SK-N-SH (cell line): ENCODE measurements around the gene ITGB3BP. TPM values are rescaled to one million over a fixed set of nuclear protein-coding genes. Genes with fewer than 3 reads are reported as not detected.

Experiments
- CTCF ChIA-PET: fragments of 300-600, 350-600 bp; formaldehyde crosslinking; extraction: SDS; loops from one replicate; lab custom pipeline; 2021; lab: Yijun Ruan, JAX
- POLR2A ChIA-PET: fragments of 350-600 bp; sonication (Branson Sonifier 250); formaldehyde crosslinking; extraction: SDS; loops from one replicate; lab custom pipeline; 2020; ENCODE audit warnings: antibody characterized with exemption, inconsistent platforms; lab: Yijun Ruan, JAX
- DNase-seq: peaks from one replicate; pipeline ENCODE4 v3.0.0; 2012
- H2AFZ ChIP-seq: fragments of 200-600 bp; sonication (generic); 2 replicates; pipeline ENCODE4 v1.8.1; 2016; ENCODE audit warnings: antibody characterized with exemption, mild to moderate bottlenecking, low read depth
- H3F3A ChIP-seq: fragments of 200-600 bp; sonication (generic); replicated peaks from 2 replicates; pipeline ENCODE3; 2016; ENCODE audit warnings: antibody characterized with exemption, mild to moderate bottlenecking; ENCODE audit not compliant: insufficient read depth
- H3K27ac ChIP-seq, 2 experiments: fragments of 200-500 bp in 1 of 2; fragments of 200-600 bp in 1 of 2; sonication (Bioruptor generic) in 1 of 2; sonication (generic), shearing (Covaris generic) in 1 of 2; 2 replicates each; pipeline versions ENCODE4 v1.5.1 to v1.6.1; 2014 to 2016; ENCODE audit warnings: low read depth in 2 of 2, inconsistent platforms in 1 of 2, low read length in 1 of 2, mild to moderate bottlenecking in 1 of 2, mixed read lengths in 1 of 2
- H3K27me3 ChIP-seq: fragments of 200-600 bp; sonication (generic), shearing (Covaris generic); 2 replicates; pipeline ENCODE4 v1.6.1; 2016; ENCODE audit warnings: mixed run types; ENCODE audit not compliant: insufficient read depth
- H3K36me3 ChIP-seq, 2 experiments: fragments of 200-500 bp in 1 of 2; fragments of 200-600 bp in 1 of 2; sonication (Bioruptor generic) in 1 of 2; sonication (generic) in 1 of 2; replicated peaks in 1 of 2; 2 replicates each; pipeline versions ENCODE3 to v1.5.1; 2014 to 2016; ENCODE audit warnings: low read length in 1 of 2, mild to moderate bottlenecking in 1 of 2; ENCODE audit not compliant: insufficient read depth in 2 of 2, control insufficient read depth in 1 of 2
- H3K4me1 ChIP-seq, 2 experiments: fragments of 200-500 bp in 1 of 2; fragments of 200-600 bp in 1 of 2; sonication (Bioruptor generic) in 1 of 2; sonication (generic), shearing (Covaris generic) in 1 of 2; 2 replicates each; pipeline versions ENCODE4 v1.5.1 to v1.6.1; 2014 to 2016; ENCODE audit warnings: low read depth in 1 of 2, low read length in 1 of 2, mixed run types in 1 of 2; ENCODE audit not compliant: insufficient read depth in 2 of 2, control insufficient read depth in 1 of 2
- H3K4me2 ChIP-seq: fragments of 200-600 bp; sonication (generic), shearing (Covaris generic); 2 replicates; pipeline ENCODE4 v1.6.1; 2017; ENCODE audit warnings: mixed run types
- H3K4me3 ChIP-seq, 2 experiments: fragments of 200-500 bp in 1 of 2; fragments of 200-600 bp in 1 of 2; sonication (Bioruptor generic) in 1 of 2; sonication (generic), shearing (Covaris generic) in 1 of 2; 2 replicates each; pipeline versions ENCODE4 v1.5.1 to v1.8.1; 2014 to 2016; ENCODE audit warnings: low read depth in 2 of 2, inconsistent platforms in 1 of 2, low read length in 1 of 2, mild to moderate bottlenecking in 1 of 2, mixed read lengths in 1 of 2, moderate library complexity in 1 of 2
- H3K79me2 ChIP-seq: fragments of 200-600 bp; sonication (generic); 2 replicates; pipeline ENCODE4 v1.8.1; 2017; ENCODE audit warnings: mild to moderate bottlenecking; ENCODE audit not compliant: insufficient read depth
- H3K9ac ChIP-seq: fragments of 200-600 bp; sonication (generic); 2 replicates; pipeline ENCODE4 v1.6.1; 2017; ENCODE audit warnings: mixed run types
- H3K9me2 ChIP-seq: fragments of 200-600 bp; sonication (generic); 2 replicates; pipeline ENCODE4 v1.6.1; 2017; ENCODE audit warnings: mixed run types
- H3K9me3 ChIP-seq: fragments of 200-600 bp; sonication (generic); 2 replicates; pipeline ENCODE4 v1.6.1; 2017; ENCODE audit warnings: mixed run types, mild to moderate bottlenecking, moderate library complexity
- H4K20me1 ChIP-seq: fragments of 200-600 bp; sonication (generic); 2 replicates; pipeline ENCODE4 v1.6.1; 2017; ENCODE audit warnings: mild to moderate bottlenecking, mixed run types; ENCODE audit not compliant: insufficient read depth
- CHD2 ChIP-seq: fragments of 150-350 bp; IDR thresholded peaks from 2 replicates; pipeline ENCODE4 v1.6.1; 2018; ENCODE audit warnings: low read length; ENCODE audit not compliant: partially characterized antibody
- CTCF ChIP-seq: fragments of 200-600 bp; sonication (generic); IDR thresholded peaks from 2 replicates; pipeline ENCODE4 v1.6.1; 2017; ENCODE audit warnings: antibody characterized with exemption, mild to moderate bottlenecking, moderate library complexity
- ELF1 ChIP-seq: IDR thresholded peaks from 2 replicates; pipeline ENCODE4 v1.4.0; 2012
- EZH2phosphoT487 ChIP-seq: fragments of 200-600 bp; sonication (generic); IDR thresholded peaks from 2 replicates; pipeline ENCODE4 v1.6.1; 2017; ENCODE audit warnings: low read depth, mixed run types, mild to moderate bottlenecking, antibody characterized with exemption, moderate library complexity, borderline replicate concordance
- FOSL2 ChIP-seq: IDR thresholded peaks from 2 replicates; pipeline ENCODE4 v1.4.0; 2012; ENCODE audit warnings: low read depth, mild to moderate bottlenecking, moderate library complexity, borderline replicate concordance
- FOXJ3 ChIP-seq: sonication (generic); formaldehyde crosslinking; IDR thresholded peaks from 2 replicates; pipeline ENCODE4 v1.5.1; 2020; ENCODE audit warnings: mild to moderate bottlenecking, missing genetic modification reagents
- GABPA ChIP-seq: IDR thresholded peaks from 2 replicates; pipeline ENCODE4 v1.4.0; 2012; ENCODE audit warnings: low read depth, mild to moderate bottlenecking
- JUND ChIP-seq: IDR thresholded peaks from 2 replicates; pipeline ENCODE4 v1.4.0; 2012
- MAX ChIP-seq: IDR thresholded peaks from 2 replicates; pipeline ENCODE4 v1.4.0; 2012; ENCODE audit warnings: low read depth
- NFIC ChIP-seq: IDR thresholded peaks from 2 replicates; pipeline ENCODE4 v1.4.0; 2012; ENCODE audit warnings: borderline replicate concordance
- NRF1 ChIP-seq: IDR thresholded peaks from 2 replicates; pipeline ENCODE4 v1.6.1; 2012; ENCODE audit warnings: low read depth, mild to moderate bottlenecking, low read length
- RCOR1 ChIP-seq: fragments of 150-350 bp; IDR thresholded peaks from 2 replicates; pipeline ENCODE4 v1.6.1; 2017; ENCODE audit warnings: antibody characterized with exemption, low read length
- SIN3A ChIP-seq: IDR thresholded peaks from 2 replicates; pipeline ENCODE4 v1.6.1; 2012; ENCODE audit warnings: low read depth, mild to moderate bottlenecking, low read length, moderate library complexity, borderline replicate concordance
- TEAD4 ChIP-seq: IDR thresholded peaks from 2 replicates; pipeline ENCODE4 v1.4.0; 2012; ENCODE audit warnings: mild to moderate bottlenecking, borderline replicate concordance; ENCODE audit not compliant: insufficient read depth
- USF1 ChIP-seq: IDR thresholded peaks from 2 replicates; pipeline ENCODE4 v1.4.0; 2012; ENCODE audit warnings: low read depth, borderline replicate concordance
- YY1 ChIP-seq: IDR thresholded peaks from 2 replicates; pipeline ENCODE4 v1.4.0; 2012; ENCODE audit warnings: low read depth, mild to moderate bottlenecking
- WGBS: methylation state at CpG from one replicate; pipeline ENCODE4 v1.1.6; 2017; ENCODE audit warnings: low lambda C conversion rate; 5-methylcytosine and 5-hydroxymethylcytosine counted together
- polyA plus RNA-seq, 3 experiments: library from polyadenylated mRNA; depleted of rRNA; stranded (reverse); fragments of >200 nt; gene quantifications; 2 replicates each; pipeline ENCODE4 v1.2.3, GENCODE V29; 2012
- TF ChIP-seq, protein P1 (sequence below): IDR thresholded peaks from 2 replicates; pipeline ENCODE4; 2012

Gene ITGB3BP
- polyA plus RNA-seq, 1 of the 3 experiments (the other 2 are of a cell fraction): 9.9 TPM

DNA sequence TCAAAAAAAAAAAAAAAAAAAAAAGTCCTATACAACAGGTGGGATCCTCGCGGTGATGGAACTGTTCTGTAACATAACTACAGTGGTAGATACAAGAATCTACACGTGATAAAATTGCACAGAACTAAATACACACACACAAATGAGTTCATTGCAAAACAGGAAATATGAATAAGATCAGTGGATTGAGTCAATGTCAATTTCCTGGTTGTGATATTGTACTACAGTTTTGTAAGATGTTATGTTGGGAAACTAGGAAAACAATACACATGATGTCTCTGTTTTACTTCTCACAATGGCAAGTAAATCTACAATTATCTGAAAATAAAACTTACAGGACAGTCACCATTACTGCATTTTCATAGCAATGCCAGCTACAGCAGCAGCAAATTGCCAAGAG, 59.8 kb downstream of the ITGB3BP start:
- ChIA-PET CTCF (no interaction called here), POLR2A (no interaction called here)
- Histone ChIP-seq H3K27ac (no peak overlapping the region), H3F3A (no peaks in the 10 kb centered on the region), H3K9me3 (peaks cover 13% of the 10 kb centered on the region; the same call in 1 of the 2 replicates), H3K4me3 (no peak overlapping the region), H3K4me2 (no peak overlapping the region), H3K36me3 (peaks cover 2 to 7% of the 10 kb centered on the region in 2 experiments), H3K9me2 (no peaks in the 10 kb centered on the region), H3K9ac (no peak overlapping the region), H3K4me1 (no peaks in the 10 kb centered on the region), H4K20me1 (no peaks in the 10 kb centered on the region), H3K79me2 (no peaks in the 10 kb centered on the region), H3K27me3 (no peaks in the 10 kb centered on the region), H2AFZ (no peak overlapping the region)
- WGBS: 92% methylated on average over 3 of the region's 3 CpGs
- DNase-seq: no peak
- TF ChIP-seq ELF1 (no peak), SIN3A (no peak), NFIC (no peak), FOSL2 (no peak), GABPA (no peak), MAX (no peak), CTCF (no peak), JUND (no peak), USF1 (no peak), RCOR1 (no peak), YY1 (no peak), TEAD4 (no peak), CHD2 (no peak), EZH2phosphoT487 (no peak), FOXJ3 (no peak), NRF1 (no peak)
- TF ChIP-seq, protein P1, sequence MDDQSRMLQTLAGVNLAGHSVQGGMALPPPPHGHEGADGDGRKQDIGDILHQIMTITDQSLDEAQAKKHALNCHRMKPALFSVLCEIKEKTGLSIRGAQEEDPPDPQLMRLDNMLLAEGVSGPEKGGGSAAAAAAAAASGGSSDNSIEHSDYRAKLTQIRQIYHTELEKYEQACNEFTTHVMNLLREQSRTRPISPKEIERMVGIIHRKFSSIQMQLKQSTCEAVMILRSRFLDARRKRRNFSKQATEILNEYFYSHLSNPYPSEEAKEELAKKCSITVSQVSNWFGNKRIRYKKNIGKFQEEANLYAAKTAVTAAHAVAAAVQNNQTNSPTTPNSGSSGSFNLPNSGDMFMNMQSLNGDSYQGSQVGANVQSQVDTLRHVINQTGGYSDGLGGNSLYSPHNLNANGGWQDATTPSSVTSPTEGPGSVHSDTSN: no peak
